NCI-H1436 (cell line): ENCODE results near the gene MOXD1.
A peak's percentile ranks its signal among the peaks of the same experiment; 100 is the strongest.
"Not testable (repeated sequence)": the region's sequence is repeated elsewhere in the genome, so short reads cannot be mapped to it uniquely, and the experiment has no call there.

Experiments used
- DNase-seq: peaks from one replicate; lab custom pipeline; 2025; lab: John Stamatoyannopoulos, UW

The MOXD1 gene

DNA sequence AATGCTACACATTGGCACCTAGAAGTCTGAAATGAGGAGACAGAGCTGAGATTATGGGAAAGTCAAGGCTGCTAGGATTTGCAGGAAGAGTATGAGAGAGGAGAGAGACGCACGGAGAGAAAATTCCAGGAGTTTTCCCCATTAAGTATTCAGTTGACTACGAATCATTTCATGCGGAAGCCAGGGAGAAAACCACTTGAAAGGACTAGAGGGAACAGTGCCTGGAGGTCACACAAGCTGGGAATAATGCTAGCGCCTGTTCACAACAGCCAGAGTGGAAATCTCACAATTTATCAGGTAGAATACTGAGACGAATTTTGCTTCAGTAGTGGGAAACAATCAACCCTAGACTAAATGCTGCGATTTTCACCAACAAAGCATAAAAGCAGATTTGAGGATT, 118.6 kb downstream of the MOXD1 start:
- no peak for DNase-seq

GRCh38 chr6:132280436-132280835, 120.8 kb downstream of the MOXD1 start:
- no peak for DNase-seq

- DNase-seq: peak; percentile 29
Observed at GRCh38 chr6:132279592-132280139, 121.6 kb downstream of the MOXD1 start.

GRCh38 chr6:132275066-132275970, 126.0 kb downstream of the MOXD1 start:
- DNase-seq: no peak

- DNase-seq: no peak
Observed at GRCh38 chr6:132272776-132273175, 128.5 kb downstream of the MOXD1 start.

DNA sequence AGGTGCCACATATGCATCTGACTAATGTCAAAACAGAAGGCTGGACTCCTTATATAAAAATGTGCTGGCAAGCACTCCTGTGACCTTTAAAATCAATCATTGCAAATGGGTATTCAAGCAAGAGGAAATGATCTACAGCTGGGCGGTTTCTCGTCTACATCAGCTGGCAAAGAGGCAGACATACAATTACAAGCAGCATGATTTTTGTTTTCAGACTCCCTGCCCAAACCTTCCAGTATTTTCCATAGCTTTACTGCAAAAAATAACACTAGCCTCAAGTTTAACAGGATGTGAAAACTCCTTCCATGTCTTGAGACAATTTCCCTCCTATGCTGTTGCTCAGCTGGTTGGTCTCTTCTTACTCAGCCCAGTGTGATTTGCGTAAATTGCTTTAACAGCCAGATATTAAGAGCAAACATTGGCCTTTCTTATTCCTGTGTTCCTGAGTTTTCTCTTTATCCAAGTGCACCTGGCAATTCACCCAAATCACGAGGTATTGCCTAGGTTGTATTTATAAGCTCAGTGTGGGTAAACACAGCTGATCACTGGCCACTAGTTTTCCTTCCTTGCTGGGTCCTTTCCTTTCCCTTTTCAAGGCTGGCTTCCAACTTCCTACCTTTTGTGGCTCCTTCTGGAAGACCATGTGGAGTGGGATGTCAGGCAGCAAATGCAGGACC, 130.4 kb downstream of the MOXD1 start:
- no peak for DNase-seq

DNA sequence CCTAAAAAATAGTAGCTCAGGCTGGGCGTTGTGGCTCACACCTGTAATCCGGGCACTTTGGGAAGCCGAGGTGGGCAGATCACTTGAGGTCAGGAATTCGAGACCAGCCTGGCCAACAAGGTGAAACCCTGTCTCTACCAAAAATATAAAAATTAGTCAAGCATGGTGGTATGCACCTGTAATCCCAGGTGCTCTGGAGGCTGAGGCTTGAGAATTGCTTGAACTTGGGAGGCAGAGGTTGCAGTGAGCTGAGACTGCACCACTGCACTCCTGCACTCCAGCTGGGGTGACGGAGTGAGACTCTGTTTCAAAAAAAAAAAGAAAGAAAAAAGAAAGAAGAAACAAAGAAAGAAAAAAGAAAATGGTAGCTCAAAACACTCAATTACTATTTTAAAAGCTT, 132.6 kb downstream of the MOXD1 start:
- not testable (repeated sequence) for DNase-seq

GRCh38 chr6:132268209-132268608, 133.1 kb downstream of the MOXD1 start:
- no peak for DNase-seq

GRCh38 chr6:132265451-132266097, 135.7 kb downstream of the MOXD1 start:
- no peak for DNase-seq

- no peak for DNase-seq
Observed at GRCh38 chr6:132264021-132264500, 137.2 kb downstream of the MOXD1 start.

DNA sequence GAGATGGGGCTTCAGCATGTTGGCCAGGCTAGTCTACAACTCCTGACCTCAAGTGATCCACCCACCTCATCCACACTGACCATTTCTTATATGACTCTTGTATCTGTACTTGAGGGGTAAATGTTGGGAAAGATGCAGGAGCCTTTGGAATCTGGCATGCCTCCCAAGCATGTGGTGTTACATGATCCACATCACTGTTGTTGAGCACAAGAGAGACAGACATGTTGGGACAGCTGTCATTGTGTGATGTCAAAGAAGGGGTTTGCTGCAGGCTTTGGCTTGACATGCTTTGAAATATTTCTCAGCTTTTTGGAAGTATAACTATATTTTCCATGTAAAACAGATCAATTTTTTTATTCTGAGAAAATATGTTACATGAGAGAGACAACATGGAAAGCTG, 139.9 kb downstream of the MOXD1 start:
- DNase-seq: no peak

GRCh38 chr6:132259070-132259469, 142.2 kb downstream of the MOXD1 start:
- no peak for DNase-seq

- no peak for DNase-seq
Observed at GRCh38 chr6:132257561-132257960, 143.7 kb downstream of the MOXD1 start.

DNA sequence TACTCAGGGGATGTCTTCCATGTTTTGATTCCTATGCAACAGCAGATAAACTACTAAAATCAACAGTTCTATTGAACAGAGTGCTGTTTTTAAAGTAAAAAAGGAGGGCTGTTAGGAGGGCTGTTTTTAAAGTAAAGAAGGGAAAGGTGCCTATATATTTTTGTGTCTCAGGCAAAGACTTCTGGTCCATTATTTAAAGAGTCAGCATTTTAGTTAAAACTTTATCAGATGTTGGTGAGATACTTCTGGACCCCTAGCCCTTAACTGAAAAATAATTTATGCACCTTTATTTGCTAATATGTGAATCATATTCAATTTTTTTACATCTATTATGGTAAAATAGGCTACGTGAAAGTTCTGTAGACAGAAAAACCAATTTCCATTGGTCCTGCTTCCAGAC, 144.8 kb downstream of the MOXD1 start:
- DNase-seq: no peak

DNA sequence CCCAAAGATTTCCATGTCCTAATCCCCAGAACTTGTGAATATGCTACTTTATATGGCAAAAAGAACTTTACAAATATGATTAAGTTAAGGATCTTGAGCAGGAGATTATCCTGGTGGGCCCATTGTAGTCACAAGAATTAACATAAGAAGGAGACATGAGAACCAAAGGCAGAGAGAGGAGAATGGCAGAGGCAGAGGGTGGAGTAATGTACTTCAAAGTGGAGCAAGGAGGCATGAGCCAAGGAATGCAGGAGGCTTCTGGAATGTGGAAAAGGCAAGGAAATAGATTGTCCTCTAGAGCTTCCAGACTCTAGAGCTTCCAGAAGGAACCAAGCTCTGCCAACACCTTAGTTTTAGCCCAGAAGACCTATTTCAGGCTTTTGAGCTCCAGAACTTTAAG, 147.4 kb downstream of the MOXD1 start:
- no peak for DNase-seq

- no peak for DNase-seq
Observed at GRCh38 chr6:132253211-132253610, 148.1 kb downstream of the MOXD1 start.

- no peak for DNase-seq
Observed at GRCh38 chr6:132252113-132252512, 149.2 kb downstream of the MOXD1 start.

GRCh38 chr6:132251711-132252110, 149.6 kb downstream of the MOXD1 start:
- no peak for DNase-seq

- DNase-seq: no peak
Observed at GRCh38 chr6:132247381-132248159, 153.7 kb downstream of the MOXD1 start.

DNA sequence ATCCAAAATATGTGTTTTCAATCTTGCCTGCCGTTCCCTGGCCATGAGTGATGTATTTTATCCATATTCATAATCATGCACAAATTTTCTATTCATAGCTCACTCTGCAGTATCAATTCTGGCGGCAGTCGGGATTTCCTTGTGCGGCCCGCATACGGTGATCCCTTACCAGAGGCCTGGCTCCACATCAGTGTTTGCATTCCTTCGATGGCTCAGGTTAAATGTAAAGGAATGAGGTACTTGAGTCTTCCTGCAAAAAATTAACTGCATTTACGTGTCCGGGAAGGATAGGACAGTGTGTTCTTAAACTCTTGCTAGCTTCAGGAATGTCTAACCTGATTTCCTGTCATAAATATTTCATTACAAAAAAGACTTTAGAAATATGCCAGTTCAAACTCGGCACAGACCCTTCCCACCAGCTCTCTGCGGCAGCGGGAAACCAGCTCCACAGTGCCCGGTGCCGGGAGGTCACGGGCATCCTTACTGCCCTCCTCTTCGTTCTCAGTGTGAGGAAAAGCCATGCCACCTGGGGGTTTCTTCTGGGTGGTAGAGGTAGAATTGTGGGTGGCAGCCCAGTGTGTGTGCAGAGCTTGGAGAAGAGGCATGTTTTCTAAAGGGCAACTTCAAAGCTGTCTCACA, 154.5 kb downstream of the MOXD1 start:
- no peak for DNase-seq

- DNase-seq: no peak
Observed at GRCh38 chr6:132246120-132246617, 155.1 kb downstream of the MOXD1 start.
